HG03442 (cell line): ENCODE data around the gene ICAM1.
"Not testable (repeated sequence)": the region's sequence is repeated elsewhere in the genome, so short reads cannot be mapped to it uniquely, and the experiment has no call there.

Experiments used
- ATAC-seq: cut with Tn5 transposase; IDR thresholded peaks from one replicate; pipeline ENCODE4 v1.9.1; 2021; ENCODE audit warnings: mild to moderate bottlenecking, moderate library complexity; ENCODE audit not compliant: unreplicated experiment

ICAM1 gene

GRCh38 chr19:10274589-10274988 is 3.7 kb downstream of the ICAM1 start:
- no peak for ATAC-seq

GRCh38 chr19:10277795-10278589 is 7.1 kb downstream of the ICAM1 start:
- ATAC-seq: no peak

- no peak for ATAC-seq
Observed at GRCh38 chr19:10278935-10279334, 8.0 kb downstream of the ICAM1 start.

- no peak for ATAC-seq
Observed at GRCh38 chr19:10279737-10280442, 9.0 kb downstream of the ICAM1 start.

- ATAC-seq: not testable (repeated sequence)
Observed at GRCh38 chr19:10282043-10282442, 11.1 kb downstream of the ICAM1 start.

- ATAC-seq: no peak
Observed at GRCh38 chr19:10283301-10284064, 12.6 kb downstream of the ICAM1 start.

- ATAC-seq: no peak
Observed at GRCh38 chr19:10284065-10284959, 13.4 kb downstream of the ICAM1 start.

- ATAC-seq: no peak
Observed at GRCh38 chr19:10284960-10285278, 14.0 kb downstream of the ICAM1 start.

- ATAC-seq: no peak
Observed at GRCh38 chr19:10285393-10285792, 14.5 kb downstream of the ICAM1 start.

GRCh38 chr19:10286803-10287737 is 16.1 kb downstream of the ICAM1 start, which contains the start of gene ICAM4:
Gene ICAM4, plus strand, starts transcription at chr19:10286955. Its CDS starts 58 bp downstream, at chr19:10287013.
- ATAC-seq: no peak

GRCh38 chr19:10288662-10289166 is 17.8 kb downstream of the ICAM1 start:
- no peak for ATAC-seq

- no peak for ATAC-seq
Observed at GRCh38 chr19:10289167-10289835, 18.4 kb downstream of the ICAM1 start.

GRCh38 chr19:10289836-10290356 is 19.0 kb downstream of the ICAM1 start, which contains the start of gene ICAM5:
Gene ICAM5, plus strand, starts transcription at chr19:10289952. Its CDS starts 92 bp downstream, at chr19:10290044.
- no peak for ATAC-seq

- no peak for ATAC-seq
Observed at GRCh38 chr19:10290357-10290875, 19.5 kb downstream of the ICAM1 start.

GRCh38 chr19:10290876-10291553 is 20.1 kb downstream of the ICAM1 start:
- no peak for ATAC-seq

GRCh38 chr19:10291554-10292205 is 20.8 kb downstream of the ICAM1 start:
- no peak for ATAC-seq

- peak; percentile 35 for ATAC-seq
Observed at GRCh38 chr19:10292206-10292788, 21.4 kb downstream of the ICAM1 start.
